Heart left ventricle (tissue), 13 donors: ENCODE data around the gene FAM53A.

Source experiments
- POLR2A ChIP-seq, 2 donors: fragments of 450-650 bp; IDR thresholded peaks; one replicate each; pipeline ENCODE4 v1.6.1; 2017; ENCODE audit warnings: antibody characterized with exemption in 2 of 2, mild to moderate bottlenecking in 2 of 2, moderate library complexity in 2 of 2
- TF ChIP-seq, protein P1 (sequence below), 12 donors: fragments of 200-600 bp; sonication (generic) in 4 of 12; IDR thresholded peaks; one replicate each; pipeline versions ENCODE4 v1.5.0 to v1.8.0; 2018 to 2022; ENCODE audit warnings: antibody characterized with exemption in 12 of 12, mild to moderate bottlenecking in 5 of 12
- donor health status: ischemic (EF 13 %, LVEDD 7.1; RV severe dilation, severe dysfunction).
- donor health status: DM: no; HTN: yes; CAD: no.
- donor health status: DM: no; HTN: no; CAD: no.
- donor health status: ischemic (EF 25% LVEDD 6.9; RV normal size, moderate dysfunction).
- donor health status: ischemic (EF 25% LVEDD 5.7; RV mildly dilated, moderate dysfunction).
- donor health status: ischemic (EF 35%, LVEDD 5.7; RV mildly dilated, moderate dysfunction).
- donor health status: nonischemic (EF 11% LVEDD 7.7; RV severe dilation, severe dysfunction).
- donor health status: DM: yes; HTN: yes; CAD: no.
- donor health status: PGD.
- donor health status: ischemic (EF 29% LVEDD 5.4; RV normal size, mild dysfunction).
- donor health status: nonischemic (EF 23%, LVEDD 6.1; RV moderate dilation, normal function).

DNA sequence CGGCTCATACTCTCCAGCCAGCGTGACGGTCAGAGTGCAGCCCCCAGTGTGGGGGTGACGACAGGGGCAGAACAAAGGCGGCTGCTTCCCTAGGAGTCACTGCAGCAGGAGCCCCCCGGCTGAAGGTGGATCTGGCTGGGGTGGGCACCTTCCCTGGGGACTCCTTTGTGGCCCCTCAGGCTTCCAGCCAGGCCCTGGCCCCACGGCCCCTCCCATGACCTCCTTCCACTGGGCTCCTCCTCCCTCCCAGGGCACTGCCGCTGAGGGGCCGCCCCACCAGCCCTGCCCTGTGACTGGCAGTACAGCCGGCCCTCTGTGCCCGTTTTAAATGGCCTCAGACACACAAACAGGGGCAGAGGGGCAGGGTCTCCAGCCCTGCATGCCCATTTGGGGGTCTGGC, 61.9 kb downstream of the FAM53A start:
- TF ChIP-seq, protein P1, sequence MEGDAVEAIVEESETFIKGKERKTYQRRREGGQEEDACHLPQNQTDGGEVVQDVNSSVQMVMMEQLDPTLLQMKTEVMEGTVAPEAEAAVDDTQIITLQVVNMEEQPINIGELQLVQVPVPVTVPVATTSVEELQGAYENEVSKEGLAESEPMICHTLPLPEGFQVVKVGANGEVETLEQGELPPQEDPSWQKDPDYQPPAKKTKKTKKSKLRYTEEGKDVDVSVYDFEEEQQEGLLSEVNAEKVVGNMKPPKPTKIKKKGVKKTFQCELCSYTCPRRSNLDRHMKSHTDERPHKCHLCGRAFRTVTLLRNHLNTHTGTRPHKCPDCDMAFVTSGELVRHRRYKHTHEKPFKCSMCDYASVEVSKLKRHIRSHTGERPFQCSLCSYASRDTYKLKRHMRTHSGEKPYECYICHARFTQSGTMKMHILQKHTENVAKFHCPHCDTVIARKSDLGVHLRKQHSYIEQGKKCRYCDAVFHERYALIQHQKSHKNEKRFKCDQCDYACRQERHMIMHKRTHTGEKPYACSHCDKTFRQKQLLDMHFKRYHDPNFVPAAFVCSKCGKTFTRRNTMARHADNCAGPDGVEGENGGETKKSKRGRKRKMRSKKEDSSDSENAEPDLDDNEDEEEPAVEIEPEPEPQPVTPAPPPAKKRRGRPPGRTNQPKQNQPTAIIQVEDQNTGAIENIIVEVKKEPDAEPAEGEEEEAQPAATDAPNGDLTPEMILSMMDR (IDR thresholded peaks at IDR 0.05): no peak
- no peak for TF ChIP-seq POLR2A (IDR thresholded peaks at IDR 0.05)
